GM19468 (cell line): ENCODE data around the gene HDAC4.
"Not testable (repeated sequence)": the region's sequence is repeated elsewhere in the genome, so short reads cannot be mapped to it uniquely, and the experiment has no call there.

Experiments
- ATAC-seq: cut with Tn5 transposase; IDR thresholded peaks from one replicate; pipeline ENCODE4 v1.9.1; 2021; ENCODE audit warnings: mild to moderate bottlenecking, moderate library complexity, moderate number of reproducible peaks; ENCODE audit not compliant: unreplicated experiment; ENCODE audit errors: extremely low read depth

The HDAC4 gene

GRCh38 chr2:239053801-239054503 is 346.9 kb downstream of the HDAC4 start:
- ATAC-seq: no peak

GRCh38 chr2:239052798-239053665 is 347.8 kb downstream of the HDAC4 start:
- ATAC-seq: no peak

GRCh38 chr2:239051891-239052445 is 348.9 kb downstream of the HDAC4 start:
- no peak for ATAC-seq

- no peak for ATAC-seq
Observed at GRCh38 chr2:239050252-239050649, 350.6 kb downstream of the HDAC4 start.

- ATAC-seq: no peak
Observed at GRCh38 chr2:239049421-239050251, 351.2 kb downstream of the HDAC4 start.

GRCh38 chr2:239048736-239049135 is 352.1 kb downstream of the HDAC4 start:
- no peak for ATAC-seq

- no peak for ATAC-seq
Observed at GRCh38 chr2:239047861-239048260, 353.0 kb downstream of the HDAC4 start.

- no peak for ATAC-seq
Observed at GRCh38 chr2:239047420-239047819, 353.4 kb downstream of the HDAC4 start.

GRCh38 chr2:239046822-239047221 is 354.0 kb downstream of the HDAC4 start:
- ATAC-seq: no peak

GRCh38 chr2:239044336-239044735 is 356.5 kb downstream of the HDAC4 start:
- no peak for ATAC-seq

- no peak for ATAC-seq
Observed at GRCh38 chr2:239043326-239043725, 357.5 kb downstream of the HDAC4 start.

GRCh38 chr2:239042551-239043320 is 358.1 kb downstream of the HDAC4 start:
- no peak for ATAC-seq

GRCh38 chr2:239042046-239042445 is 358.8 kb downstream of the HDAC4 start:
- no peak for ATAC-seq

- ATAC-seq: no peak
Observed at GRCh38 chr2:239041062-239041461, 359.8 kb downstream of the HDAC4 start.

- no peak for ATAC-seq
Observed at GRCh38 chr2:239040152-239040761, 360.6 kb downstream of the HDAC4 start.

GRCh38 chr2:239039479-239039861 is 361.4 kb downstream of the HDAC4 start:
- no peak for ATAC-seq

GRCh38 chr2:239038773-239039478 is 361.9 kb downstream of the HDAC4 start:
- ATAC-seq: no peak

GRCh38 chr2:239038284-239038683 is 362.5 kb downstream of the HDAC4 start:
- not testable (repeated sequence) for ATAC-seq

- ATAC-seq: no peak
Observed at GRCh38 chr2:239037559-239037910, 363.3 kb downstream of the HDAC4 start.
